ENCODE results near the gene SSU72.

- no peak for TF ChIP-seq POLR2A (IDR thresholded peaks at IDR 0.05)
- TF ChIP-seq CTCF (IDR thresholded peaks at IDR 0.05) = no peak
Measured at GRCh38 chr1:1577367-1578011, 2.8 kb upstream of the SSU72 start.

Measured in uterus (tissue), 2 donors.